NCI-H748 treated with DMSO at 0.1 percent for 48 hours (cell line): ENCODE data around the gene SRRM1.
A peak's percentile ranks its signal among the peaks of the same experiment; 100 is the strongest.
"Not testable (repeated sequence)": the region's sequence is repeated elsewhere in the genome, so short reads cannot be mapped to it uniquely, and the experiment has no call there.

Experiments
- DNase-seq: peaks from one replicate; lab custom pipeline; 2025; lab: John Stamatoyannopoulos, UW

The SRRM1 gene

DNA sequence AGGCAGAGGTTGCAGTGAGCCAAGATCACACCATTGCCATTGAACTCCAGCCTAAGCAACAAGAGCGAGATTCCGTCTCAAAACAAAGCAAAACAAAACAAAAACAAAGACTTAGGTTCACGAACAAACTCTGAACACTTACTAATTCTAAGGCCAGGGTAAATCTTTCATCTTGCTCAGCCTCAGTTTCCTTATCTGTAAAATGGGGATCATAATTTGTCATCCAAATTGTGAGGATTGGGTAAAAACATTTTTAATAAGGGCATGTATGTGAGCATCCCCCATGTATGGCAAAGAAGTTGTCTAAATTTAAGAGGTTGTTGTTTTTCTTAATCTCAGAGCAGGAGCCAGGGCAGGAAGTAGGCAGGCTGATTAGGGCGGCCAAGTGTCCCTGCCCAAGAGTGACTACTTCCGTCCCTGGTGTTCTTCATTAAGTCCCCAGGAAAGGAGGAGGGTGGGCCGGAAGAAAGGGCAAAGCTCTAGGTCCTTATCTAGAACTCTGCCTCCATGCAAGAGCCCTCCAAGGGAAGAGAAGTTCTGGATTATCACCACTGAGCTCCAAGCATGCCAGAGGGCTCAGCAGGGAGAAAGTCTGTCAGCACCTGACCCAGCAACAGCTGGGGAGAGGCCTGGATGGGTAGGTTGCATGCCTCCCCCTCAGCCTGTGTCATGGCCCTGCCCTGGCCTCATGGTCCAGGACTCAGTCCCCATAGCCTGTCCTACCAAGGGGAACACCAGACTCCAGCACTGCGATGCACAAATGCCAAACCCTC is 52.3 kb downstream of the SRRM1 start:
- DNase-seq, result no peak

GRCh38 chr1:24696041-24696755 is 53.1 kb downstream of the SRRM1 start:
- no peak for DNase-seq

- no peak for DNase-seq
Measured at GRCh38 chr1:24696756-24697330, 53.7 kb downstream of the SRRM1 start.

- not testable (repeated sequence) for DNase-seq
Measured at GRCh38 chr1:24697453-24698001, 54.4 kb downstream of the SRRM1 start.

GRCh38 chr1:24698326-24698725 is 55.2 kb downstream of the SRRM1 start:
- DNase-seq, result not testable (repeated sequence)

DNA sequence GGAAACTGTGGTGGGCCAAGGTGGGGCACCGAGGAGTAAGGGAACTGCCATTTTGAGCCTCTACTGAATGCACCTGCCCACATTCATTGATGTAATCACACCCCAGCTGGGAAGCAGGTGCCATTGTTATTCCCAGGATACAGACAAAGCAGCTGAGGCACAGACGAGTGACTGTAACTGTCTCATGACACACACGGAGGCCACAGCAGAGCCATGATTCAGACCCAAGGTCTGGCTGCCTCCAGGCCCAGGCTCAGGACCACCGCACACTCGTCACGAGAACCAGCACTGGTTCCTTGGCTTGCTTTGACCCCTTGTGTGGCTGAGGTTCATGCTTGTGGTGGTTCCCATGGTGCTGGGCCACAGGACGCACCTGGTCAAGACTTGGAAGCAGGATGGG is 56.5 kb downstream of the SRRM1 start:
- DNase-seq, result no peak

- DNase-seq, result no peak
Measured at GRCh38 chr1:24702511-24703293, 59.6 kb downstream of the SRRM1 start.

GRCh38 chr1:24704411-24705259 is 61.5 kb downstream of the SRRM1 start:
- DNase-seq, result peak; percentile 16

DNA sequence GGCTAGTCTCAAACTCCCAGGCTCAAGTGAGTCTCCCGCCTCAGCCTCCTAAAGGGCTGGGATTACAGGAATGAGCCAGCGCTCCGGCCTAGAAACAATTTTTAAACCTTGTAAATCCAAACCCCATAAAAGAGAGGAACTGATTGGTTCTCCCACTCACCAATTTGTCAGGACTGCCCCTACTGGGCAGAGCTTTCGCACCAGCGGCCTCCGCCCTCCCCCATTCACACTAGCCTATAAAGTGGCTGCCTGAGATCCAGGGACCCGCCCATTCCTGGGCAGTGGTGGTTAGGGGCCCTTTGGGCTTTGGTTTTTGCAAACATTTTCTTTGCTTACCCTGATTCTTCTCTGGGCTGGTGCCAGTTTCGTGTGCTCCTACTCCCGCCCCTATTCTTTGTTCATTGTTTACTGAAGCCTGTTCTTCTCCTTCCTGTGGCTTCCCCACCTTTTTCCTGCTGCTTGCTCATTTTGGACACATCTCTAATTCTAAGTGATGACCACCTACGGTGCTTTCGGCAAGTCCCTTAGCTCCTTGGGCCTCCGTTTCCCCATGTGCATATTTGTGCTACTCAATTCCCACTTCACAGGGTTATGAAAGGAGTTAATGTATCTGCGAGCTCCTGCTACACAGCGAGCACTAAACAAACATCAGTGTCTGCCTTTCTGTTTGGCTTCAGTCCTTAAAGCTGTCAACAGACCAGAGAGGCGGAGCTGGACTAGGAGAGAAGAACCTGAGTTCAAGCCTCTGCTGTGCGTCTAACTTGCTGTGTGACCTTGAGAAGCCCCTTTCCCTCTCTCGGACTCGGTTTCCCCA is 62.4 kb downstream of the SRRM1 start:
- peak; percentile 86 for DNase-seq

- DNase-seq, result not testable (repeated sequence)
Measured at GRCh38 chr1:24706074-24706389, 62.9 kb downstream of the SRRM1 start.

DNA sequence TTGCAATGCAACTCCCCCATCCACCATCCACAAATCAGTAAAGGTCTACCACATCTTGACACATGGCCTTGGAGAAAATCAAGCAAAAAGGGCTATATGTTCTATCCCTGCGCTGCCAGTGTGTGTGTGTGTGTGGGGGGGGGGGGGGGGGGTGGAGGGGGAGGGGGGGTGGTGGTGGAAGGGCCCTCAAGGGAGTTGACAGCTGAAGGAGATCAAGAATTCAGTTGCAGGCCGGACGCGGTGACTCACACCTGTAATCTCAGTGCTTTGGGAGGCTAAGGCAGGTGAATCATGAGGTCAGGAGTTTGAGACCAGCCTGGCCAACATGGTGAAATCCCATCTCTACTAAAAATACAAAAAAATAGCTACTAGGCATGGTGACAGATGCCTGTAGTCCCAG is 64.6 kb downstream of the SRRM1 start:
- no peak for DNase-seq

- no peak for DNase-seq
Measured at GRCh38 chr1:24708938-24709337, 65.8 kb downstream of the SRRM1 start.

DNA sequence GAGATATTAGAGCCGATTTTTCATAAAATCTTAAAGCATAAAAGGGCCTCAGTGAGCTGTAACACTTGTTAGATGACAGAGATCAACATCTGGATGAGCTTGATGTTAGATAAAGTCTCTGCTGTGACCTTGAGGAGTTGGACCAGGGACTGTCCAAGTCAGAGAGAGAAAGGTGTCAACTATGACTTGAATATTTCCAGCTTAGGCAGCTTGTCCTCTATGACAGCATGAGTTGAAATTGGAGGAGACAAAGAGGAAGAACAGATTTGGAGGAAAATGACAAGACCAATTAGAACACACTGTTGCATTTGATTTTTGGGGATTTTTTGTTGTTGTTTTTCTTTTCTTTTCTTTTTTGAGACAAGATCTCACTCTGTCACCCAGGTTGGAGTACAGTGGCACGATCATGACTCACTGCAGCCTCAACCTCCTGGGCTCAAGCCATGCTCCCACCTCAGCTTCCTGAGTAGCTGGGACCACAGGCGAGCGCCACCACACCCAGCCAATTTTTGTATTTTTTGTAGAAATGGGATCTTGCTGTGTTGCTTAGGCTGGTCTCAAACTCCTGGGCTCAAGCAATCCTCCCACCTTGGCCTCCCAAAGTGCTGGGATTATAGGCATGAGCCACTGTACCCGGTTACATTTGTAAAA is 66.8 kb downstream of the SRRM1 start:
- no peak for DNase-seq

- no peak for DNase-seq
Measured at GRCh38 chr1:24711329-24711728, 68.2 kb downstream of the SRRM1 start.

DNA sequence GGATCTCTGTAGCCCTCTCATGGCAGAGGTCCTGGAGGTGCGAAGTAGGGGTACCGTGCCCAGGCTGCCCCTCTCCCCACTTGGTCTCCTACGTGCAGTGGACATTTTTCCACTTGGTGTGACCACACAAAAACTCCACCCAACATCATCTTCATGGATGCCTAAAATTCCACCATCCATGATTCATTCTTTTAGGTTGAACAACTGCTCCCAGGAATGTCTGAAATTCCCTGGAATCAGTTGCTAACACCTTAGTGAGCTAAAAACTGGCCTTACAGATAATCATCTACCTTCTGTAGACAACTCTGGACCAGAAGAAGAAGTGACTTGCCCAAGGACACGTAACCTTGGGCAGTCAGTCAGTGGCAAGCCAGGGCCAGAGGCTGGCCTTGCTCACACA is 70.1 kb downstream of the SRRM1 start:
- no peak for DNase-seq

DNA sequence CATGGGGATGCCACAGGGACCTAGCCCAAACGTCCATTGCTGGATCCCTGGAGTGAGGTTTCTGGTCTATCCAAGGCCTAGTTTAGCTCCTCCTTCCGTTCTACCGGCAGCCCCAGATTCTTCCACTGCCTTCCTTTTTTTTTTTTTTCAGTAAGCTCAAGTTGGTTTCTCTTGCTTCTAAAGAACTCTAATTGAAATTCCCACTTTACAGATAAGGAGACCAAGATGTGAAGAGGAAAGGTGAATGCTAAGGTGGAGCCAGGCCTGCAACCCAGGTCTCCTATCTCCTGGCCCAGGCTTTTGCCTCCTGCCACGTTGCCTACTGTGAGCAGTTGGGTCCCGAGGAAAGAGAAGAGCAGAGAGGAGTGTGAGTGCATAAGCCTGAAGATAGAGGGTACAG is 70.6 kb downstream of the SRRM1 start:
- no peak for DNase-seq

- no peak for DNase-seq
Measured at GRCh38 chr1:24714859-24715520, 71.9 kb downstream of the SRRM1 start.

- DNase-seq, result no peak
Measured at GRCh38 chr1:24715658-24716057, 72.6 kb downstream of the SRRM1 start.

GRCh38 chr1:24717887-24718650 is 75.0 kb downstream of the SRRM1 start:
- DNase-seq, result no peak
